Pancreas (tissue), 10 donors: ENCODE data around the gene BLCAP. TPM values are rescaled to one million over a fixed set of nuclear protein-coding genes. Genes with fewer than 3 reads are reported as not detected.
"Not testable (repeated sequence)": the region's sequence is repeated elsewhere in the genome, so short reads cannot be mapped to it uniquely, and the experiment has no call there.

Experiments used
- ATAC-seq, 4 donors: fragments of 200-7000 bp; cut with Tn5 transposase; one replicate each; pipeline versions ENCODE4 v1.8.0 to v1.9.1; 2020; ENCODE audit warnings: mild to moderate bottlenecking in 4 of 4, moderate library complexity in 4 of 4
- DNase-seq, 6 donors: peaks; one replicate each; pipeline ENCODE4 v3.0.0-alpha.2; 2020
- FAIRE-seq: peaks from 2 replicates; lab custom pipeline; 2012; peaks lifted over from hg19 to GRCh38; lab: Jason Lieb, UNC
- H3K27ac ChIP-seq, 4 donors: fragments of 200-600 bp; sonication (generic); 1 replicate in 3 of 4; 2 replicates in 1 of 4; pipeline versions ENCODE4 v1.5.0 to v1.8.0; 2020
- H3K27me3 ChIP-seq, 4 donors: fragments of 200-600 bp; one replicate each; pipeline ENCODE4 v1.8.0; 2021
- H3K36me3 ChIP-seq, 3 donors: fragments of 200-600 bp; sonication (generic) in 1 of 3; one replicate each; pipeline versions ENCODE4 v1.5.0 to v1.8.0; 2020 to 2021
- H3K4me1 ChIP-seq, 3 donors: fragments of 200-600 bp; one replicate each; pipeline ENCODE4 v1.8.0; 2021
- H3K4me3 ChIP-seq, 4 donors: fragments of 200-600 bp; sonication (generic) in 2 of 4; one replicate each; pipeline versions ENCODE4 v1.5.0 to v1.8.0; 2020 to 2021
- H3K9me3 ChIP-seq, 4 donors: fragments of 200-600 bp; one replicate each; pipeline ENCODE4 v1.8.0; 2021
- WGBS, 2 donors: extraction: QIAGEN DNeasy Blood & Tissue Kit; methylation state at CpG; one replicate each; pipeline ENCODE4 v1.1.7; 2013; 5-methylcytosine and 5-hydroxymethylcytosine counted together
- intact Hi-C, 3 donors: fragments of 100-400 bp; cut with DNase I; formaldehyde crosslinking; loops; one replicate each; pipeline versions ENCODE4 v1.11.1 to v1.14.2; 2022
- polyA plus RNA-seq, 2 donors: library from polyadenylated mRNA; stranded (reverse); fragments of 200-250 nt; gene quantifications; one replicate each; pipeline ENCODE4 v1.2.3, GENCODE V29; 2013
- total RNA-seq, 6 donors: library from RNA; stranded (reverse); fragmentation: NEBNext Ultra II Directional in 4 of 6; extraction: Animal tissue kit (Norgen Biotek cat#: 25700) in 4 of 6; gene quantifications; one replicate each; pipeline versions ENCODE4 v1.2.1 to v1.2.4, GENCODE V29; 2021 to 2023
- TF ChIP-seq, protein P1 (sequence below), 4 donors: fragments of 200-600 bp; sonication (generic) in 3 of 4; IDR thresholded peaks; one replicate each; pipeline versions ENCODE4 v1.5.0 to v1.8.0; 2021; ENCODE audit warnings: antibody characterized with exemption in 4 of 4
- donor health status: healthy with polysubstance abuse.
- donor health status: DM: no; HTN: no; CAD: no; lungs with moderate emphysema.
- donor health status: DM: no; HTN: no; CAD: no.
- donor health status: control.
- donor health status: control.
- donor health status: Bipolar disorder and iron deficiency.
- donor health status: DM: yes; HTN: yes; CAD: no.
- donor health status: DM: no; HTN: no; CAD: no.
- donor health status: DM: no; HTN: no; CAD: no.
- donor health status: DM: yes; HTN: yes; CAD: no.

Gene BLCAP
- total and polyA plus RNA-seq, 8 donors, result 14.6 to 35.3 (median 19.0) TPM

- Histone ChIP-seq H3K4me3 (no peak overlapping the region), H3K27me3 (no peaks in the 10 kb centered on the region), H3K27ac (no peak overlapping the region), H3K9me3 (no peaks in the 10 kb centered on the region), H3K36me3 (no peaks in the 10 kb centered on the region), H3K4me1 (no peaks in the 10 kb centered on the region)
- no peak for DNase-seq
- ATAC-seq, result no peak
- no peak for FAIRE-seq
- TF ChIP-seq, protein P1, sequence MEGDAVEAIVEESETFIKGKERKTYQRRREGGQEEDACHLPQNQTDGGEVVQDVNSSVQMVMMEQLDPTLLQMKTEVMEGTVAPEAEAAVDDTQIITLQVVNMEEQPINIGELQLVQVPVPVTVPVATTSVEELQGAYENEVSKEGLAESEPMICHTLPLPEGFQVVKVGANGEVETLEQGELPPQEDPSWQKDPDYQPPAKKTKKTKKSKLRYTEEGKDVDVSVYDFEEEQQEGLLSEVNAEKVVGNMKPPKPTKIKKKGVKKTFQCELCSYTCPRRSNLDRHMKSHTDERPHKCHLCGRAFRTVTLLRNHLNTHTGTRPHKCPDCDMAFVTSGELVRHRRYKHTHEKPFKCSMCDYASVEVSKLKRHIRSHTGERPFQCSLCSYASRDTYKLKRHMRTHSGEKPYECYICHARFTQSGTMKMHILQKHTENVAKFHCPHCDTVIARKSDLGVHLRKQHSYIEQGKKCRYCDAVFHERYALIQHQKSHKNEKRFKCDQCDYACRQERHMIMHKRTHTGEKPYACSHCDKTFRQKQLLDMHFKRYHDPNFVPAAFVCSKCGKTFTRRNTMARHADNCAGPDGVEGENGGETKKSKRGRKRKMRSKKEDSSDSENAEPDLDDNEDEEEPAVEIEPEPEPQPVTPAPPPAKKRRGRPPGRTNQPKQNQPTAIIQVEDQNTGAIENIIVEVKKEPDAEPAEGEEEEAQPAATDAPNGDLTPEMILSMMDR (IDR thresholded peaks at IDR 0.05), result no peak
- intact Hi-C loops, result no loop called here
- 53 to 73% methylated on average over 4 of the region's 4 CpGs for WGBS, 2 donors
Measured at GRCh38 chr20:37474386-37474785, 53.3 kb downstream of the BLCAP start.

DNA sequence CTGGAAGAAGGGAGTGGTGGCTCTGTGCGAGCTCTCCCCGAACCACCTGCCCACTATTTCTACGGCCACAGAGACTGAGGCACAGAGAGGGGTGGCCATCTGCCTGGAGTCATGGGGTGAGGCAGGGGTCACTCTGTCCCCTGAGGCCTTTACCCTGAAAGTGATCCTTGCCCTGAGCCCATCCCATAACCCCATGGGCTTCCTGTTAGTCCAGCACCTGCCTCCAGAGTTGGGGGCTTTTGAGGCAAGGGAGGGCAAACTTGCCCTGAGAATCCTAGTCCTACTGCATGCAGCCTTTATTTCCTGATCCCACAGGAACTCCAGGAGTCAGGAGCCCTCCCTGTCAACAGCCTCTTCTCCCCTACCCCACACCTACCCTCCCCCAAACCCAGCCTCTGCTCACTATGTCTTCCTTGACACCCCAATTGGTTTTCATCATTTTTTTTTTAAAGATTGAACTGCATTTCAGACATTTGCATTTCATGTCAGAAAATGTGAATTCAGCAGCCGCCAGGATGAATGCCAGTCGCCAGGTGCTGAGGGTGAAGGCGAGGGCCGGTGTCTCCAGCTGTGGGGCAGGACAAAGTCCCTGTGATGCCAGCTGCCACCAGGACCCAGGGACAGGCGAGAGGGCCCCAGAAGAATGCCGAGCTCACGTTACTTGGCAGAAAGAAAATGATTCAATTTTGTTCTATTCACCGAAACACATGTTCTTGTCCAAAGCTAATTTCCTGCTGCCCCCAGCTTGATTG lies 54.3 kb downstream of the BLCAP start:
- intact Hi-C loops, result no loop called here
- no peak overlapping the region for H3K4me3 ChIP-seq
- H3K9me3 ChIP-seq, result no peaks in the 10 kb centered on the region
- TF ChIP-seq, protein P1 (IDR thresholded peaks at IDR 0.05), result no peak
- no peaks in the 10 kb centered on the region for H3K36me3 ChIP-seq
- DNase-seq, result no peak
- no peaks in the 10 kb centered on the region for H3K4me1 ChIP-seq
- 69 to 79% methylated on average over 11 of the region's 11 CpGs for WGBS, 2 donors
- no peak overlapping the region for H3K27ac ChIP-seq
- no peaks in the 10 kb centered on the region for H3K27me3 ChIP-seq
- no peak for FAIRE-seq
- no peak for ATAC-seq

DNA sequence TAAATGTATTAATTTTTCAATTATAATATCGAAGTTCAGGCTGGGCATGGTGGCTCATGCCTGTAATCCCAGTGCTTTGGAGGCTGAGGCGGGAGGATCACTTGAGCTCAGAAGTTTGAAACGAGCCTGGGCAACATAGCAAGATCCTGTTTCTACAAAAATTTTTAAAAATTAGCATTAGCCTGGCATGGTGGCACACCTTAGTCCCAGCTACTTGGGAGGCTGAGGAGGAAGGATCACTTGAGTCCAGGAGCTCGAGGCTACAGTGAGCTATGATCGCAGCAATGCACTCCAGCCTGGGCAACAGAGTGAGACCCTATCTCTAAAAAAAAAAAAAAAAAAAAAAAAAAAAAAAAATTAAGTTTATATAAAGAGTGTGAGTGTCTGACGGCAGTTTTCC lies 55.2 kb downstream of the BLCAP start:
- FAIRE-seq, ATAC-seq, H3K4me1 ChIP-seq, H3K27ac ChIP-seq, H3K36me3 ChIP-seq, DNase-seq, H3K27me3 ChIP-seq, H3K4me3 ChIP-seq, H3K9me3 ChIP-seq, intact Hi-C loops: not testable (repeated sequence)
- WGBS, 2 donors, result 75 to 81% methylated on average over 6 of the region's 6 CpGs

GRCh38 chr20:37471741-37472235 lies 55.9 kb downstream of the BLCAP start:
- H3K4me1 ChIP-seq, result no peaks in the 10 kb centered on the region
- TF ChIP-seq, protein P1 (IDR thresholded peaks at IDR 0.05), result no peak
- no peak for ATAC-seq
- no peak for FAIRE-seq
- no peak overlapping the region for H3K27ac ChIP-seq
- no peaks in the 10 kb centered on the region for H3K27me3 ChIP-seq
- no peaks in the 10 kb centered on the region for H3K9me3 ChIP-seq
- intact Hi-C loops, result no loop called here
- H3K4me3 ChIP-seq, result no peak overlapping the region
- 62 to 63% methylated on average over 7 of the region's 7 CpGs for WGBS, 2 donors
- no peak for DNase-seq
- no peaks in the 10 kb centered on the region for H3K36me3 ChIP-seq

DNA sequence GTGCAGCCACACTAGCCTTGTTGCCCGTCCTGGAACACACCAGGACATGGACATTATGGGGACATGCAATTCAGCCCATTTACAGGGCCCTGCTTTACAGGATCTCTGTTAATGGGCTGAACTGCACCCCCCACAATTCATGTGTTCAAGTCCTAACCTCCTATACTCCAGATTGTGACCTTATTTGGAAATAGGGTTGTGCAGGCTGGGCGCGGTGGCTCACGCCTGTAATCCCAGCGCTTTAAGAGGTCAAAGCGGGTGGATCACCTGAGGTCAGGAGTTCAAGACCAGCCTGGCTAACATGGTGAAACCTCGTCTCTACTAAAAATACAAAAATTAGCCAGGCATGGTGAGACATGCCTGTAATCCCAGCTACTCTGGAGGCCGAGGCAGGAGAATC lies 57.5 kb downstream of the BLCAP start:
- H3K27me3 ChIP-seq, H3K27ac ChIP-seq, DNase-seq, intact Hi-C loops, FAIRE-seq, H3K36me3 ChIP-seq, H3K9me3 ChIP-seq, ATAC-seq, H3K4me3 ChIP-seq, H3K4me1 ChIP-seq: not testable (repeated sequence)
- 90 to 93% methylated on average over 8 of the region's 8 CpGs for WGBS, 2 donors

DNA sequence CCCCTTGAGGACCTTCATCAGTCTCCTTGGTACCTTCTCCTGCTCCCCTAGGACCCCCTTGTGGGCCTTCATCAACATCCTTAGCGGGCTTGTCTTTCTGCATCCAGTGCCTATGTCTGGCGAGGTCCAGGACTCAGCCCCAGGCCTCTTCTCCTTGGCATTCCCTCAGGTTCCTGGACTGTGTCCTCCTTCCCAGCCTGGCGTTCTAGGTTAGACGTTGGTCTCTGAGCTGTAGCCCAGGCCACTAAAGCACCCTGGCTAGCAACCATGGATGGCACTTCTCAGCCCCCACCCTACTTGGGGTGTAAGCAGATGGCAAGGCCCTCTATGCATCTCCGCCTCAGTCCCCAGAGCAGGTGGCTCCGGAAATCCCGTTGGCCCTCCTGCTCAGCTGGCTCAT lies 58.1 kb downstream of the BLCAP start:
- Histone ChIP-seq H3K36me3 (no peaks in the 10 kb centered on the region), H3K4me3 (no peak overlapping the region), H3K27me3 (no peaks in the 10 kb centered on the region), H3K27ac (no peak overlapping the region), H3K4me1 (no peaks in the 10 kb centered on the region), H3K9me3 (no peaks in the 10 kb centered on the region)
- WGBS, 2 donors, result 80 to 83% methylated on average over 7 of the region's 7 CpGs
- no peak for DNase-seq
- no peak for FAIRE-seq
- no peak for ATAC-seq
- TF ChIP-seq, protein P1 (IDR thresholded peaks at IDR 0.05), result no peak
- intact Hi-C loops, result no loop called here
